Testis (tissue), 2 donors: Measurements from ENCODE around the gene TEX26.

Source experiments
- POLR2A ChIP-seq: fragments of 450-650 bp; IDR thresholded peaks from one replicate; pipeline ENCODE4 v1.6.1; 2017; ENCODE audit warnings: antibody characterized with exemption, mild to moderate bottlenecking, moderate library complexity
- TF ChIP-seq, protein P1 (sequence below), 3 experiments: fragments of 450-650 bp in 2 of 3; fragments of 200-600 bp in 1 of 3; sonication (generic) in 1 of 3; IDR thresholded peaks; one replicate each; pipeline ENCODE4 v1.5.1; 2016 to 2019; ENCODE audit warnings: antibody characterized with exemption in 3 of 3, mild to moderate bottlenecking in 2 of 3, moderate library complexity in 1 of 3

DNA sequence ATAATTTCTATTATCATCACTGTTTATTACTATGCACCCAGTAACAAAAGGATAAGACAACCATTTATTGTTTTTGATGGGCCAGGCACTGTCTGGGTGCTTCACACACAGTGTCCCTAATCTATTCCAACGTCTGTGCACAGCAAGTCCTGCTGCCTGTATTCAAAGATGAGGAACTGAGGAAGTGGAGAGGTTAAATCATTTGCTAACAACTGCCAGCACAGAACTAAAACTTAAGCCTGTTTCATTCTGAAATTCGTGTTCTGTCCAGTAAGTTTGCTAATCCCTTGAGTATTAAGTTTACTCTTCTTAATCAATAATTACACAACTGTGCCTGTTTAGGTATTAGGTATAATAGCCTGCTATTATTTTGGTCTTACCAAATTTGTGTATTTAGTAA, 41.9 kb downstream of the TEX26 start:
- TF ChIP-seq, protein P1, sequence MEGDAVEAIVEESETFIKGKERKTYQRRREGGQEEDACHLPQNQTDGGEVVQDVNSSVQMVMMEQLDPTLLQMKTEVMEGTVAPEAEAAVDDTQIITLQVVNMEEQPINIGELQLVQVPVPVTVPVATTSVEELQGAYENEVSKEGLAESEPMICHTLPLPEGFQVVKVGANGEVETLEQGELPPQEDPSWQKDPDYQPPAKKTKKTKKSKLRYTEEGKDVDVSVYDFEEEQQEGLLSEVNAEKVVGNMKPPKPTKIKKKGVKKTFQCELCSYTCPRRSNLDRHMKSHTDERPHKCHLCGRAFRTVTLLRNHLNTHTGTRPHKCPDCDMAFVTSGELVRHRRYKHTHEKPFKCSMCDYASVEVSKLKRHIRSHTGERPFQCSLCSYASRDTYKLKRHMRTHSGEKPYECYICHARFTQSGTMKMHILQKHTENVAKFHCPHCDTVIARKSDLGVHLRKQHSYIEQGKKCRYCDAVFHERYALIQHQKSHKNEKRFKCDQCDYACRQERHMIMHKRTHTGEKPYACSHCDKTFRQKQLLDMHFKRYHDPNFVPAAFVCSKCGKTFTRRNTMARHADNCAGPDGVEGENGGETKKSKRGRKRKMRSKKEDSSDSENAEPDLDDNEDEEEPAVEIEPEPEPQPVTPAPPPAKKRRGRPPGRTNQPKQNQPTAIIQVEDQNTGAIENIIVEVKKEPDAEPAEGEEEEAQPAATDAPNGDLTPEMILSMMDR (IDR thresholded peaks at IDR 0.05) = no peak
- no peak for TF ChIP-seq POLR2A
